GM19023 (cell line): ENCODE measurements around the gene ZNF837.

Experiments used
- ATAC-seq: cut with Tn5 transposase; IDR thresholded peaks from one replicate; pipeline ENCODE4 v1.9.1; 2021; ENCODE audit warnings: mild to moderate bottlenecking, moderate library complexity; ENCODE audit not compliant: unreplicated experiment

Gene ZNF837

GRCh38 chr19:58325311-58326022 is 55.4 kb downstream of the ZNF837 start:
- no peak for ATAC-seq

- ATAC-seq: no peak
These were observed 61.6 kb downstream of the ZNF837 start for GRCh38 chr19:58319241-58319640.

DNA sequence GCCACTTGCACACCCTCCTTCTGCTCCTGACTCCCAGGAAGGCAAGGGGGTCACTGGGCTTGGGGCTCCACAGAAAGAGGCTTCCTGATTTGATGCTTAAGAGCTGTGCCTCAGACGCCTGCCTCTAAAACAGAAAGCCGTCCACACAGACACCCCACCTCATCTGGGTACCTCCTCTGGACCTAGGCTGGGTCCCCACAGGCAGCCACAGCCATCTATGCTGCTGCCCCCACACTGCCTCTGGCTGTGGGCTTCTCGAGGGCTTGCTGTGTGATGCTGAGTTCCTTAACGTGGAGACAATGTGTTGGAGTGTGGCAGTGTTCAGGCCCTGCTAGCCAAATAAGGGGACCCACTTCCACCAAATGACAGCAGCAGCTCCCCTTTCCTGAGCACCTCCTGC is 62.5 kb downstream of the ZNF837 start:
- no peak for ATAC-seq
